ENCODE data around the gene PLPP7. TPM values are rescaled to one million over a fixed set of nuclear protein-coding genes. Genes with fewer than 3 reads are reported as not detected.
"Not testable (repeated sequence)": the region's sequence is repeated elsewhere in the genome, so short reads cannot be mapped to it uniquely, and the experiment has no call there.

Gene PLPP7
- total RNA-seq, result 1 to 10 TPM; 8.9 to 9.8 TPM
- long read RNA-seq, donor 1, transcript PLPP7-202 (2 exons, 2,095 nt), result major isoform, 9 of 12 reads
- long read RNA-seq, donor 1, partial matches to known transcripts, result 0 of 12 reads
- long read RNA-seq, donor 1, other reads (novel, unspliced or antisense), result 3 of 12 reads
- long read RNA-seq, donor 2, transcript PLPP7-202 (2 exons, 2,095 nt), result major isoform, 65 of 77 reads
- long read RNA-seq, donor 2, partial matches to known transcripts, result 2 of 77 reads
- long read RNA-seq, donor 2, other reads (novel, unspliced or antisense), result 6 of 77 reads

DNA sequence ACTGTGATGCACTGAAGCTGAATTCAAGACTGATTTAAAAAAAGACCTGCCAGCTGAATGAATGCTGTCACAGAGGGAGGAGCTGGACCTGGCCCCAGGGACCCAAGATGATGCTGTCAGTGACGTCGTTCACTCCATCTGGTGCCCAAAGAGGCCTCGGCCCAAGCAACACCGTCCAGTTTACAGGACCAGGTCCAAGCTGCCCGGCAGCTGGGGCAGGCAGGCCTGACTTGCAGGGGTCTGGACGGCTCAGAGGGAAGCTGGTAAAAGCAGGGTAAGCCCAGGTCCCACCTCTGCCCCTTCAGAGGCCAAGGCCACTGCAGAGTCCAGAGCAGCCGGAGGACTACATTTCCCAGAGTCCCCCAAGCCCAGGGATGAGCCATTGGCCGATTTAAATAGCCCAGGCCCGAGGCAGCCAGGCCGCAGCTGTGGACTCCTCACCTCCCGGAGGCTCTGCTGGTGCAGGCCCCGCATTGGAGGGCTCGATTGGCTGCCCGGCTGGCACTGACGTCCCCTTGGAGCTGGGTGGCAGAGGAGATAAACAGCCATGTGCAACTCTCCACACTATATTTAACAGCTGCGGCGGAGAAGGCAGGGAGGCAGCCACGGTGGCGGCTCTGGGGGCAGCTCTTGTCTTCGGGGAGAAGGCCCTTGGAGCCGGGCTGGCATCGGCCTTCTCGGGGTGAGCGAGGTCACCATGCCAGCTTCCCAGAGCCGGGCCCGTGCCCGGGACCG, at the start of gene PLPP7:
Gene PLPP7 (plus strand): TSS at position 423 of the 735 bp plus-strand sequence. CDS start 275 bp downstream, at position 698.
- DNase-seq (ENCODE audit: low spot score), result peak; percentile 93
- intact Hi-C loops (cut with DNase I), result no loop called here

DNA sequence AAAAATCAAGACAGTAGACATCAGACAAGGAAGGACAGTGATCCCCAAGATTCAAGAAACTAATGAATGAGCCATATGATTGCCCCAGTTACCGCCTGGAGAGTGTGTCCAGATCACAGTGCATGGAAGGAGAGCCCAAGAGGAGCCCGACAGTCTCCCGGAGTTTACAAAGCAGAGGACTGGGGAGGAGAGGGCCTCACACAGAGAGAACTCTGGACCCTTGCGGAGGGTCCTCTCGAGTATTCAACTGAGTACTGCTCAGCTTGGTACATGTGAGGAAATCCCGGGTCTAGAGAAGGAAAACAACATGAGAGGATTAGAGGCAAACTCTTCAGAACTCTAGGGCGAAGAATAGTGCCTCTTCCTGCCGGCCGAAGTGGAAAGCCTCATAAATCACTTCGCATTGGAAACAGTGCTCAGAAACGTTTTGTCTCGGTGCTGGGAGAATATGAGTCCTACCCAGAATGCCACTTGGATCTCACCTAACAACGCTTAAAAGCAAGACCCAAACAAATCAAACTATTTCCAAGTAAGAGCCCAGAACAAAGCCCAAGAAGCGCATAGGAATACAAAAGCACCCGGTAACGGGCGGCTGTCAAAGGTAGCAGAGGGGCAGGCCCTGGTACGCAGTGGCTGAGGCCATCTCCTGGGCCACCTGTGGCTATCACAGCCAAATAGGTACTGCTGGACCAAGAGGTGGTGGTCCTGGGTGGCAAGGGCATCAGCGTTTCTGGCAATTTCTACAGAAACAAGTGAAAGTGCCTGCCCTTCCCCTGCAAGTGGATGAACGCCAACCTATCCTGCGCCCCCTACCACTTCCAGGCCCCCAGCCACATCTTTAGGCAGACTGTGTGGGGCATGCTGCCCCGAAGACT, 49.2 kb upstream of the PLPP7 start:
- intact Hi-C loops (cut with DNase I), result no loop called here
- DNase-seq (ENCODE audit: low spot score), result peak; percentile 64

DNA sequence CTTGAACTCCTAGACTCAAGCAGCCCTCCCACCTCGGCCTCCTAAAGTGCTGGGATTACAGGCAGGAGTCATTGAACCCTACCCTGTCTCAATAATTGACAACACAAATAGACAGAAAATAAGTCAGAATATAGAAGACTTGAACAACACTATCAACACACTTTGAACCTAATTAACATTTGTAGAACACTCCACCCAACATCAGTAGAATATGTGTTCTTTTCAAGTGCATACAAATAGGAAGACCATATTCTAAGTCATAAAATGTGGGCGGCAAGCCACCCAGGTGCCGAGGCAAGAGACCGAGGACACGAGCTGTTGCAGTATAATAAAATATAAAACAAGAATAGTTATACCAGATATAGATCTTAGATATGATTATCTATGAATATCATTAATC, 45.2 kb upstream of the PLPP7 start:
- intact Hi-C loops (cut with DNase I), result not testable (repeated sequence)
- DNase-seq (ENCODE audit: low spot score), result peak; percentile 32

DNA sequence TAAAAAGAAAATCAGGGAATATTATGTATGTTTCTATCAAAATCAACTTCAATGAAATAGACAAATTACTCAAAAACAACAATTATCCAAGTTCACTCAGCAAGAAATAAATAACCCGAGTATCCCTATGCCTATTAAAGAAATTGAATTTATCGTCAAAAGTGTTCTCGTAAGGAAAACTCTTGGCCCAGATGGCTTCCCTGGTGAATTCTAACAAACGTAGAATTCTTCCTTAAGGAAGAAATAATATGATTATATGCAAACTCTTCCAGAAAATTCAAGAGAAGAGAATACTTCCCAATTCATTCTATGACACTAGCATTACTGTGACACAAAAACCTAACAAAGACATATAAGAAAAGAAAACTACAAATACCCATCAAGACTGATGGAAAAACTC, 42.9 kb upstream of the PLPP7 start:
- no peak for DNase-seq (ENCODE audit: low spot score)
- intact Hi-C loops (cut with DNase I), result no loop called here

DNA sequence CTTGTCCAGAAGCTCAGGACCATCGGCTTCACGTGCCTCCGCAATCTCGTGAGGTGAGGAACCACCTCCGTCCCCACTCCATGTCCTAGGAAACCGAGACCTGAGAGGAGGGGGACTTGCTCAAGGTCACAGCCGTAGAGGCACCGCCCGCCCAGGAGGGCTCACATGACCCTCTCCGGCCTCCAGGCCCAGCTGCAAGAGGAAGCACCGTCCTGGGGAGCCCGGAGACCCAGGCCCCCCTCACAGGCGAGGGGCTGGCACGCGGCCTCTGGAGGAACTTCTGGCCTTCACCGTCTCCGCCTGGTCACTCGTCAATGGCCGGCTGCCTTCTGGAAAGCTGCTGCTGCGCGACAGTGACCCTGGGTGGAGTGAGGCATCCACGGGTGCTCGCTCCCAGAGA, 37.4 kb upstream of the PLPP7 start:
- DNase-seq (ENCODE audit: low spot score), result no peak
- intact Hi-C loops (cut with DNase I), result no loop called here

DNA sequence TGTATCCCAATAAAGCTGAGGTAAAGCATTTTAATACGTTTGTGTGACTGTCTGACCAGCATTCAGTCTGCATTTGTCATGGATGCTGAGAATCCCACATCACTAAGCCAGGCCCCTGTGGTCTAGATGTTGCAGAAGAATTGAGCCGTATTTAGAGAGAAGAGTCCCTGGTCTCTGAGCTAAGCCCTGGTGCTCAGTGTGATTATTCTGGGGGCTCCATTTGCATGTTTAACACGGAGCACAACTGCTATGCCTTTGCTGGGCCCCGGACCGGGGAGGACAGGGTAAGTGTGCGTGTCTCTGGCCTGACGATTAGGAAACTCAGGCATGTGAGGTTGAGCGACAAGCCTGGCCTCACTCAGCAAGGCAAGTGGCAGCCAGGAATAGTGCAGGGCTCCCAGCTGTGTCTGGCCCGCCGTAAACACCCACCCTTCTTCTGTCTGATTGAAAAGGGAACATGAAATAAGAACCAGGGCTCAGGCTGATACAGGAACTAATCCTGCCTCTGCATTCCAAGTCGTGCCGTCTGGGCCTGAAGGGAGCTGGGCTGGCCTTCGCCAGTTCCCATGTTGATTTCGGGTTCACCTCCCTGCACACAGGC, 35.5 kb upstream of the PLPP7 start:
- peak; percentile 83 for DNase-seq (ENCODE audit: low spot score)
- intact Hi-C loops (cut with DNase I), result no loop called here

DNA sequence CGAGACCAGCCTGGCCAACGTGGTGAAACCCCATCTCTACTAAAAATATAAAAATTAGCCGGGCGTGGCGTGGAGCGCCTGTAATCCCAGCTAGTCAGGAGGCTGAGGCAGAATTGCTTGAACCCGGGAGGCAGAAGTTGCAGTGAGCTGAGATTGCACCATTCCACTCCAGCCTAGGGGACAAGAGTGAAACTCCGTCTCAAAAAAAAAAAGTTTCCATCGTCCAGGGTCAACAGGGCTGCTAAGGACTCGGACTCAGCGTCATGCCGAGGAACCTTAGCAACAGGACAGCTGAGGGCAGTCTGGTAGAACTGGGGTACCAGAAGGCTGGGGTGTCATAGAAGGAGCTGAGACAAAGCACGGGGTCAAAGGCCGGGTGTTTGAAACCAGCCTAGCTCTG, 34.9 kb upstream of the PLPP7 start:
- DNase-seq (ENCODE audit: low spot score), result no peak
- intact Hi-C loops (cut with DNase I), result no loop called here

DNA sequence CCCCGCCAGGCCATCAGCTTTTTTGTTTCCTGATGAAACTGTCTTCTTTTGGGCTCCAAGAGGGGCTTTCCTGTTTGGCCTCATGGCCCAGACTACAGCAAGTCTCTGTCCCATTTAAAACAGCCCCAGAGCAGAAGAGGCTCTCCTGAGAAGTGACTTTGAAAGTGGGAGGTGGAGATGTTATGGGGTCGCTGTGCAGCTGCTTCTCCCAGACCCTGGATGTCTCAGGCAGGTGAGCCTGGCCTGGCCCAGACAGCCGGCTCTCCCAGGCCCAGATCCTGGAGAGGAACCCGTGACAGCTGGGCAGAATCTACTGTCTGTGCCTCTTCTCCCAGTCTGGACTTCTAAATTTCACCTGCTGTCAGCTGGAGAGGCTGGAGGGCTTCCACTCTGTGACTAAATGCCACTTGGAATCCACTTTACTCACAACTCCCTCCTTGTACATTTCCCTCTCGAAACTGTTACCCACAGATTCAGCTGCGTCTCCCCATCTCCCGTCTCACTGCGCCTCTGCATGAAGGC, 33.8 kb upstream of the PLPP7 start:
- DNase-seq (ENCODE audit: low spot score), result no peak
- intact Hi-C loops (cut with DNase I), result no loop called here

DNA sequence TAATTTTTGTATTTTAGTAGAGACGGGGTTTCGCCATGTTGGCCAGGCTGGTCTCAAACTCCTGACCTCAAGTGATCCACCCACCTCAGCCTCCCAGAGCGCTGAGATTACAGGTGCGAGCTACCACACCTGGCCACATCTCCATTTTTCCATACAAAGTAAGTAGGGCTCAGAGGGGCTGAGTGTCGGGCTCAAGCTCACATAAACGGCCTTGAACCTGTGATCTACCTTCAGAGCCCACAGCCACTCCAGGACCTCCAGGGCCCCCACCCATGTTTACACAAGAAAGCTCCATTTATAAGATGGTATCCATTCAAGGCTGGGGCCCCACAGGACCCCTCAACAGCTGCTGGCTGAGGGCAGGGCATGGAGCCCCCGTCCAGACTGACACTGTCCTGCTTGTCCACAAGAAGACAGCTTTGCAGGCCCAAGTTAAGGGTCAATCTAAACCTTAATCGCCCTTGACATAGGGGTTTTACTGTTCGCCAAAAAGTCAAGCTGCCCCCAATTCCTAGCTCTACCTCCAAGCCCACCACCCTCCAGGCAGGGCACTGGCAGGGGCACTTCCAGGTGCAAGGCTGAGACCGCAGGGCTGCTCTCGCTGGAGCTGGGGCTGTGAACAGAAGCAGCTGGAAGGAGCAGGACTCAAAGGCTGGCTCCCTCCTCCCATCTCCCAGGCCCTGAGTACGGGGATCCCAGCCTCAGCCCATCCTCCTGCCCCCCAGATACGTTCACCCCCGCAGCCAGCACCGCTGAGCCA, 32.1 kb upstream of the PLPP7 start:
- intact Hi-C loops (cut with DNase I), result no loop called here
- no peak for DNase-seq (ENCODE audit: low spot score)

DNA sequence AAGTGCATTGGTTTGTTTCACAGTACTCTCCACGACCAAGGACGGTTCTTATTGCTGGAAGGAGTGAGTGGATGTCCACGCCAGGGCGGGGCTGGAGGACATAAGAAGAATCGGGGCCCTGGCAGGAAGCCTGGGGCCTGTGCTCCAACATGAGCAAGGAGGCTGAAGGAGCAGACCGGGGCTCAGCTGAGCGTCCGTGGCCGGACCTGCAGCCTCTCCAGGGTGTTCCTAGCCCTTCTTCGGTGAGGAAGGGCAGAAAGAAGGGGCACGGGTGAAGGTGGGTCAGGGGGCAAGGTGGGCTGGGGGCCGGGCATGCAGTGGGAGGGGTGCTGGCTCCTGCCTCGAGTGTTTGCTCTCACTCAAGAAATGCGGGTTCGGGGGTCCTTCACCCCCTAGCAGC, 31.3 kb upstream of the PLPP7 start:
- no peak for DNase-seq (ENCODE audit: low spot score)
- intact Hi-C loops (cut with DNase I), result no loop called here

DNA sequence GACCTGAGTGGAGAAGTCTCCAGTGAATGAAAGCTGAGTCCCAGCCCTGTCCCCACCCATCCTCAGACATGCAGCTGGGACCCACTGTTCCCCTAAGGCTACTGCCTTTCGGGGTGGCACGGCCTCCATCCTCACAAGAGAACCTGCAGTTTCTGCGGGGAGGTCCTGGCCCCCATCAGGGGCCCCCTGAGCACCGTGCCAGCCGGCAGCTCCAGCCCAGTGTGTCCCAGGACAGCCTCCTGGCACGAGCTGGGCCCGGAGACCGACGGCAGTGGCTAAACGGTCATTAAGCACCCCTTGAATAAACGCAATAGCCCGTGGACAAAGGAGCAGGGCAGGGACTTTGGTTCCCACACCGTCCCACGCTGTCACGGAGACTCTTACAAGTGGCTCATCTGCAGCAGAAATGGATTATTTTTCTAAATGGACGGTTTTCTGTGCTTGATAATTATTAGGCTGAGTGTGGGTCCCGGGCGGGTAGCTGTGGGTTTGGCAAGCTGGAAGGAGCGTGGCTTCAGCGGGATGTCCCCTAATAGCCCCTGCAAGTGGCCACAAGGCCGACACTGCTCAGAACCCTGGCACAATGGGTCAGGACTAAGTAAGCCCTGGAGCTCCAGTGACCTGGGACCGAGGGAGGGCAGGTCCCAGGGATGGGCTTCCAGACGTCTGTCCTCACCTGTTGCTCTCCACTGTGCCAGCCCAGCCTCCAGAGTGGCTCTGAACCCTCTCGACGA, 30.7 kb upstream of the PLPP7 start:
- intact Hi-C loops (cut with DNase I), result no loop called here

DNA sequence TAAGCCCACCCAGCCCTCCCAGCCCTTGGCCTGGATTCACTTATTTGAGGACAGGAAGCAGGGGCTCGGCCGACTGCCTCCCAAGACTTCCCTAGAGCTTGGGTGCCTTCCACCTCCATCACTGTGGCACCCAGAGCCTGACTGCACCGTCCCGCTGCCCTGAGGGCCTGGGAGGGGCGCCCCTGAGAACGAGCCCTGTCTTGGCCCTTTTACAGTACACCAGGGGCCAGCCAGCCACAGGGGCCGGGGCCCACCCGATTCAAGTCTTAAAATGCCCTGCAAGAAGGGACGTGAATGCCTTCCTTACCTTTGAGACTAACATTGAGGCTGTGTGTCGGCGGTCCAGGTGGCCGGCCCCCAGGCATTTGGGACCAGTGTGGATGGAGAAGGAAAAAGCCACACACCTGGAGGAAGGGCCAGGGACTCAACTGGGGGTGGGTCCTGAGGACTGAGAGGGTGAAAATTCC, 30.1 kb upstream of the PLPP7 start:
- intact Hi-C loops (cut with DNase I), result no loop called here
- DNase-seq (ENCODE audit: low spot score), result no peak

More for the DNA sequence above, 30.7 kb upstream of the PLPP7 start:
- DNase-seq (ENCODE audit: low spot score), result no peak

DNA sequence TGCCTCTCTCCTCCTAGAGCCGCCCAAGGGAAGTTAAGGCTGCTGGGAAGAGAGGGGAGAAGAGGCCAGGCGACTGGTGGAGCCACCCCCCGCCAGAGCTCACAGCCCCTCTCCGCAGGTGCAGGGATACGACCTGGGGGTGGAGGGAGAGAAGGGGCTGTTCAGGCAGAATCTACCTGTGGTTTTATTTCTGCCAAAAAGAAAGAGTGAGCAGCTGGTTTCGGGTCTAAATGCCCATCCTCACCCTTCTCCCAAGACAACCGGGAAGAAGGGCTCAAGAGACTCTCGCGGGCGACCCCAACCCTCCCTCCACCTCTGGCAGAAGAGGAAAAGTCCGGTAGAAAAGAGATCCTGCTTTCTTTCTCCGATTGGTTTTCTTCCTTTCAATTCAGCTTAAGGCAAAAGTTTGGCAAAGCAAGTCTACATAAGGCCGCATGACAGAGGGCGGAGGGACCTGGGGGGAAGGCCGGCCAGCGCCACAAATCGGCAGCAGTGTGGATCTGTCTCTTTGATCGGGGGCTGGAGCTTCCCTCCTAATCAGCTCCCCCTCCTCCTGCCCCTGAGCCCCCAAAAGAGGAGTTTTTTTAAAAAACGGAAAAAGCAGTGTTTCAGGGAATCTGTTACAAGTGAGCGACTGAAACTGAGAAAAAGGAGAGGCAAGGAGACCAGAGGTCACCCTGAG, 29.5 kb upstream of the PLPP7 start:
- intact Hi-C loops (cut with DNase I), result no loop called here
- no peak for DNase-seq (ENCODE audit: low spot score)

DNA sequence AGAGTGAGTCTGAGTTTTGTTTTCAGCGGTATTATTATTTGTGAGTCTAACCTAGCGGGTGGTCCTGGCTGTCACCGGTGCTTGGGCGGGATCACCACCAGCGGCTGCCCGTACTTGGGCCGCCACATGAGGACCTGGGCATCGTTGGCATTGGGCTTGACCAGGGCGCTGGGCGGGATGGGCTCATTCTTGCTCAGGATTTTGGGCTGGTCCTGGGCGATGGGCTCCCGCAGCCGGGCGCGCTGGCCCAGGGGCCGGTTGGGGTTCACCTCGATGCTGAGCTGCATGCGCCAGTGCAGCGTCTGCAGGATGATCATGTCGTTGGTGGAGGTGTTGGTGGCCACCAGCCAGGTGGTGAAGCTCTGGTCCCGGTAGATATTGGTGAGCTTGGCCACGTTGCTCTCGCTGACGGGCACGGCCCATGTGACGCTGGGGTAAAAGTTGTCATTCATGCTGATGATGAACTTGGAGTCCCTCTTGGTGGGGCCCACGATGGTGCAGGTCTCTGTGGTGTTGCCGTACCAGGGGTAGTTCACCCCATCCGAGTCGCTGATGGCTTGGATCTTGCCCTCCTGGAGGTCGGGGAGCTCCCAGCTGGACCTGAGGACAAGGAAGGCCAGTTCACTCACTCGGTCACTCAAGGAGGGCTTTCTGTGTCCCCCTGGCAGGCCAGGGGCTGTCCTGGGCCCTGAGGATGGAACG, 28.6 kb upstream of the PLPP7 start:
- DNase-seq (ENCODE audit: low spot score), result no peak
- intact Hi-C loops (cut with DNase I), result no loop called here

DNA sequence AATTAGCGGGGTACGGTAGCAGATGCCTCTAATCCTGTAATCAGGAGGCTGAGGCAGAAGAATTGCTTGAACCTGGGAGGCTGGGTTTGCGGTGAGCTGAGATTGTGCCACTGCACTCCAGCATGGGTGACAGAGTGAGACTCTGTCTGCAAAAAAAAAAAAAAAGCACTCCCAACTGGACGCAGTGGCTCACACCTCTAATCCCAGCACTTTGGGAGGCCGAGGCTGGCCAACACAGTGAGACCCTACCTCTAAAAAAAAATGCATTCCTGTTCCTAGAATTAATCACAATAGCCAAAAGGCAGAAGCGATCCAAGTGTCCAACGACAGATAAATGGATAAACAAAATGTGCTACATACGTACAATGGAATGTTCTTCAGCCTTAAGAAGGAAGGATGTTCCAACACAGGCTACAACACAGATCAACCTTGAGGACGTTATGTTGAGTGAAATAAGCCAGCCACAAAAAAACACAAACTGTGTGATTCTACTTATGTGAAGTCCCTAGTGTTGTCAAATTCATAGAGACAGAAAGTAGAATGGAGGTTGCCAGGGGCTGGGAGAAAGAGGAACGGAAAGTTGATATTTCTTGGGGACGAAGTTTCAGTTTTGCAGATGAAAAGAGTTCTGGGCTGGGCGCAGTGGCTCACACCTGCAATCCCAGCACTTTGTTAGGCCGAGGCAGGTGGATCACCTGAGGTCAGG, 27.0 kb upstream of the PLPP7 start:
- DNase-seq (ENCODE audit: low spot score), result no peak
- intact Hi-C loops (cut with DNase I), result no loop called here

DNA sequence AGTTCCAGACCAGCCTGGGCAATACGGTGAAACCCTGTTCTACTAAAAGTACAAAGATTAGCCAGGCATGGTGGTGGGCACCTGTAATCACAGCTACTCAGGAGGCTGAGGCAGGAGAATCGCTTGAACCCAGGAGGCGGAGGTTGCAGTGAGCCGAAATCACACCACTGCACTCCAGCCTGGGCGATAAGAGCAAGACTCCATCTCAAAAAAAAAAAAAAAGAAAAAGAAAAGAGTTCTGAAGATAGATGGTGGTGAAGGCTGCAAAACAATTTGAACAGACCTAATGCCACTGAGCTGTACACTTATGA, 26.5 kb upstream of the PLPP7 start:
- DNase-seq (ENCODE audit: low spot score); intact Hi-C loops (cut with DNase I): not testable (repeated sequence)

Measured in posterior vena cava (tissue), 2 donors.